Measurements from ENCODE around the gene CD79A.

GRCh38 chr19:41879670-41880328 is 2.7 kb downstream of the CD79A start:
- TF ChIP-seq CTCF (IDR thresholded peaks at IDR 0.05) (no peak), EP300 (IDR thresholded peaks at IDR 0.05) (no peak), POLR2A (IDR thresholded peaks at IDR 0.05) (no peak)
